GM21515 (cell line): Measurements from ENCODE around the gene S100A2.
"Not testable (repeated sequence)": the region's sequence is repeated elsewhere in the genome, so short reads cannot be mapped to it uniquely, and the experiment has no call there.

Experiments used
- ATAC-seq: cut with Tn5 transposase; IDR thresholded peaks from one replicate; pipeline ENCODE4 v1.9.1; 2021; ENCODE audit not compliant: unreplicated experiment

The S100A2 gene

GRCh38 chr1:153566414-153567371 lies 1.0 kb upstream of the S100A2 start:
- no peak for ATAC-seq

GRCh38 chr1:153563991-153564390 lies 1.7 kb downstream of the S100A2 start:
- no peak for ATAC-seq

- ATAC-seq, result no peak
Observed at GRCh38 chr1:153563483-153563901, 2.2 kb downstream of the S100A2 start.

DNA sequence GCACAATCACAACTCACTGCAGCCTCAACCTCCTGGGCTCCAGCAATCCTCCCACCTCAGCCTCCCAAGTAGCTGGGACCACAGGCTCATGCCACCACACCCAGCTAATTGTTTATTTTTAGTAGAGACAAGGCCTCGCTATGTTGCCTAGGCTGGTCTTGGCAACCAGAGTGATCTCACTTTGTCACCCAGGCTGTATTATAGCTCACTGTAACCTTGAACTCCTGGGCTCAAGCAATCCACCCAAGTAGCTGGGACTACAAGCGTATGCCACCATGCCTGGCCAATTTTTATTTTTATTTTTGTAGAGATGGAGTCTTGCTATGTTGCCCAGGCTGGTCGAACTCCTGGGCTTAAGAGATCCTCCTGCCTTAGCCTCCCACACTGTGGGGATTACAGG lies 3.6 kb downstream of the S100A2 start:
- not testable (repeated sequence) for ATAC-seq

DNA sequence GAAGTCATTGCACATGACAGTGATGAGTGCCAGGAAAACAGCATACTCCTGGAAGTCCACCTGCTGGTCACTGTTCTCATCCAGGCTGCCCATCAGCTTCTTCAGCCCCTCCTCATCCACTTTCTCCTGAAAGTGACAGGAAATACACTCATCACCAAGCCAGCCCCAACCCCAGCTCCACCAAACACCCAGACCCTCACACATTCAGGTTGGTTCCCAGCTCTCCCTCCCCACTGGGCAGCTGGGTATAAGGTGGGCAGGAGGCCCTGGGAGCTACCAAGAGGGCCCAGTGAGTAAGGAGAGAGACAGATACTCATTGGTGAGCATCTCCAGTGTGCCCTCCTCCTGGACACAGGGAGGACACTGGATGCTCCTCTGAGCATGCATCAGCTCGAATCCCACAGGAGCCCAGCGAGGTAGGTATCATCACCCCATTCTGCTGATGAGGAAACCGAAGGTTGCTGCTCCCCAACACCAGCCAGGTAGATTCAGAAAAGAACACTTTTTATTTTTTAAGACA lies 4.1 kb downstream of the S100A2 start:
- no peak for ATAC-seq

- no peak for ATAC-seq
Observed at GRCh38 chr1:153560771-153561465, 4.7 kb downstream of the S100A2 start.

- no peak for ATAC-seq
Observed at GRCh38 chr1:153560241-153560640, 5.4 kb downstream of the S100A2 start.

GRCh38 chr1:153557877-153558276 lies 7.8 kb downstream of the S100A2 start:
- ATAC-seq, result no peak

GRCh38 chr1:153556348-153556747 lies 9.3 kb downstream of the S100A2 start:
- ATAC-seq, result no peak

DNA sequence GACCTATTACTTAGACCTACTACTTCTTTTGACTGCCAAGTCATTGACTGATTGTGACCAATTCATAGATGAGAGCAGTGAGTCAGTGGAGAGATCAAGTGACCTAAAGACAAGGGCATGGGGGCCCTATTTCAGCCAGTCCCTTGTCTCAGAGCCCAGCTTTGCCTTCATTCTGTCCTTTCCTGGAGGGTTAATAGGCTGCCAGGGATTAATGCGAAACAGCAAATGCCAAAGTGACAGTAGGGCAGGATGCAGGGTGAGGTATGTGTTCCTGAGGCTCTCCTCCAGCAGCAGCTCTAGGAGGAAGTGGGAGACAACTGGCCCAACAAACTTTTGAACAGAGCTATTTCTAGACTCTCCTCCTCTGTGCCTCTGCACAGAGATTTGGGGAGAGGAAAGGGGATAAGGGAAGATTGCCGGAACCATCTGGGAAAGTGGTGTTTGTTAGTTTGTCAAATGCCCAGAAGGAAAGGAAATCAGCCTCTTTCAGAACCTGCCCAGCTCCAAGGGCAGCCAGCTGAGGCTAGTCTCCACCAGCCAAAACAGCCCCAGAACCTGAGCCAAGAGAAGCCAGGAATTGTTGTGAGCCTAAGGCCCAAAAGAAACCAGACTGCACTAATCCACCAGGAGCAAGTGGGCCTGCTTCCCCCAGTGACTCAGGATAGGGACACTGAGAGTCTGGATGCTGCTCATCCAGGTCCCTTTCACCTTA lies 11.7 kb downstream of the S100A2 start:
- no peak for ATAC-seq

DNA sequence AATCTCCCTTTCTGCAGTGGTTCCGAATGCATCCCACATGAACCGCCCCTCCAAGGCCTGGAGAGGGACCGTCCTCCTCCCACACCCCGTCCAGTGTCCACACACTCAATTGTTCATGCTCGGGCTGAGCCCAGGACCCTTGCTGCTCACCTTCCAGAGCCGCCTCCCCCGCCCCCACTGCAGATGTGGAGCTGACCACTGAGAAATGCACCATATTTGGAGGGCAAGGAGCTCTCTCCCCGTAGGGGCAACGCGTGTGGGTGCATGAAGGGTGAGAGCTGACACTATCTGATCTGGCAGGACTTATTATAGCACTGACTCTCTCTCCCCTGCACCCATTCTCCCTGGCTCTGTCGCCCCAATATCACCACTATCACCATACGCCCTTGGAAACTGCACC lies 12.5 kb downstream of the S100A2 start:
- no peak for ATAC-seq

DNA sequence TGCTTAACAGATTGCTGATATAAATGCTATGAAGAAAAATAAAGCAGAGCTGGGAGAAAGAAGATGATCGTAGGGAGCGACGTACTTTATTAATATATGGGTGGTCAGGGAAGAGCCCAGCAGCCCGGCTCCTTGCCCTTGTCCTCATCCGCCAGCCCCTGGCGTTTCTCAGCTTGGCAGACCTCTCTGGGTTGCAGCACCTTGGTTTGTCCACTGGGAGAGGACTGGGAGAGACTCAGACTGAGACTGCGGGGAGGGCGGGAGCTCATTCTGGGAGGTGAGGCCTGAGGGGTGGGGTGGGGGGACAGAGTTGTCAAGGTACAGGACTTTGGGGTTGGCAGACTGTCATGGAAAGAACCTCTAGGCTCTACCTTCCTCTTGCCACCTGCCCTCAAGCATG lies 13.3 kb downstream of the S100A2 start:
- ATAC-seq, result no peak

DNA sequence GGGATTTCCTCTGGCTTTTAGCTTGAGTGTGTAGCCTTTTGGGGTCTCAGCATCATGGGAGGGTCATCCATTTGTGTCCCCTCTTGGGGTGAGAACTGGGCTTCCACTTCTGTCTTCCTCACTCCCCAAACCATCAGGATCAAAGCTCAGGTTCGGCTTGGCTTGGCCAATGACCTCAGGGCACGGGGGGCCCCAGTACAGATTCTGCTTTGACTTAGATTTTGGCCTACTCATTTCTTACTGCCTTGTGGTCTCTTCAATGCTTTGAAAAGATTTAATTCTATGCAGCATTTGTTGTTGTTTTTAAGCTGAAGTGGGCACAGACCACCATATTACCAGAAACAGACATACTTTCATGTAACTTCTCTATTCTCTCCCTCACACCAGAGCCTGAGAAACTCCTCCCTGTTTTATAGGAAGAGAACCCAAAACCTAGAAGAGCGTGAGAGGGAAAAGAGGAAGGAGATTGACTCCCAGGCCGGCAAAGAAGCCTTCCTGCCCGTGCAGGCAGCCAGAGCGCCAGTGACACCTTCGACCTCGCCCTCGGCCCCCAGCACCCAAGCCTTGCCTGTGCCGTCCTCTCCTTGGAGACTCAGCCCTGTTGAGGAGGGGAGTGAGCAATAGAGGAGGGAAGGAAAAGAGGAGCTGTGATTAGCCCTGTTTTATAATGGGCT lies 14.7 kb downstream of the S100A2 start:
- ATAC-seq, result no peak

DNA sequence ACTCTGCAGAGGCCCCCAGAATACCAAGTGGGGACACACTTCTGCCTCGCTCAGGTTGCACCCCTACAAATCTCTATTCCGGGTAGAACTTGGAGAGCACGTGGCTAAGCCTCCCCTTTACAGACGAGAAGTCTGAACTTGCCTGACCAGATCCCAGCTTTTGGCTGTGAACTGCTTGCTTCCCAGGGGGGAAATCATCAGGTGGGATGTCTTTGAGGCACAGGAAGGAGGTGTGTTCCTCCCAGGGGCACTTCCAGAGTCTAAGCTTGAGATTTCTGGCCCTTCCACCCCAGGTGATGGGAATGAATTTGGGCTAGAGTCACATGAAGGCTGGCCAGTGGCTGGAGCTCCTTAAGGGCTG lies 15.3 kb downstream of the S100A2 start:
- ATAC-seq, result no peak

DNA sequence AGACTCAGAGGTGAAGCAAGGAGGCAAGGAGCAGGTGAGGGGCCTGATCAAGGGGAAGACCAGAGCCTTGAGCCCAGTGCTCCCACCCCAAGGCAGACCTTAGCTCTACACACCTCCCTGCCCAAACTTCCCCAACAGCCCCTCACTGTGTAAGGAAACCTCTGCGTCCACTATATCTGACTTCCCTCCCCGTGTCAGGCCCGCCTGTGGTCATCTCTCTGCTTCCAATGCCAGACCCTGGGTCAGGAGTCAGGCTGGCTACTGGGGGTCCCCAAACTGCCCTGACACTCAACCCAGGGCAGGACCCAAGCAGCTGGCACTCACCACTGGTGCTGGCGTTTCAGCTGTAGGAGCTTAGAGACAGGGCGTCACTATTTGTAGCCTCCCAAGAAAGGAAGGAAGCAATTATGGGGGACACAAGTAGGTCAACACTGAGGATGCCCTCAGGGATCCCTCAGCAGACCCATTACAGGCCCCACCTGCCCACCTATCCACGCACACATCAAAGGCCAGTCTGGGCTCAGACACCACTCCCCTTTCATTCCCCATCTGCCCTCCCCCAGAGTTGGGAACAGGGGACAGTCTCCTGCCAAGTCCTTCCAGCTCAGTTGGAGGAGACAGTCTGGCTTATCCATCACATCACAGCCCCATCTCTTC lies 15.8 kb downstream of the S100A2 start:
- ATAC-seq, result no peak

- ATAC-seq, result no peak
Observed at GRCh38 chr1:153548722-153549688, 16.6 kb downstream of the S100A2 start, which contains the start of gene S100A3. TSS of gene S100A3 (minus strand) at chr1:153549258. CDS start at chr1:153548485, 773 bp downstream.

DNA sequence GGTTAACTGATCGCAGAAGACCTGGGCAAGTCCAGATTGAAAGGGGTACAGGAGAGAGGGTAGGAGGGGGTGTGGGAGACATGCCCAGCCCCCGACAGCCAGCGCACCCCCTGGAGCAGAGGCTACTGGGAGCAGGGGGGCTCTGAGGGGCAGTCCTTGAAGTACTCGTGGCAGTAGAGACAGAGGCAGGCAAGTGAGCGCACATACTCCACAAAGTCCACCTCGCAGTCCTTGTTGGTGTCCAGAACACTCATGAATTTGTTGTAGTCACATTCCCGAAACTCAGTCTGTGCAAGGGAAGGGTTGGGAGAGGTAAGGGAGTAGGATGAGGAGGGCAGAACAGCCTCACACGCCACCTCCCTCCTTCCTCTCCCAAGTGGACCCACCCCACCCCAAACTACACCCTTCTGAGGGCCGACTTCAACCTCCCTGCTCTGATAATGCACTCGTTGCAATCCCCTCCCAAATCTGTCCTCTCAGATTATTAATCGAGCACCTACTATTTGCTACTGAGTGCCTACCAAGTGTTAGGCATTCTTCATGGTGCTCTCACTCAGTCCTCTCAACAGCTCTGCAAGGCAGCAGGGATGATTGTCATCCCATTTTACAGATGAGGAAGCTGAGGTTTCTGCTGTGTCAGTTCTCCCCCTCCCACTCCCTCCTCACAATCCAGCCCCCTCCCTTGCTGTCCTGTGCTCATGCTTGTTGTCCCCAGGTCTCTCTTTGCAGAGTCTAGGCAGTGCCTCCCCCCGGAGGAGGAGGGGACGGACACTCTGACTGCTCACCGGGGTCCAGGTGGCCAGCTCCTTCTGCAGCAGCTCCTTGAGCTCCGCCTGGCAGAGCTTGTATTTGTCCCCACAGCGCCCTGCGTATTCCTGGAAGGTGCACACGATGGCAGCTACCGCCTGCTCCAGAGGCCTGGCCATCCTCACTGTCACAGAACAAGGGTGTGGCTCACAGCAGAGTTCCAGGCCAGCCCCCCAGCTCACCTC lies 17.8 kb downstream of the S100A2 start:
- ATAC-seq, result no peak
